Measurements from ENCODE around the gene DSC3. TPM values are rescaled to one million over a fixed set of nuclear protein-coding genes. Genes with fewer than 3 reads are reported as not detected.
"Not testable (repeated sequence)": the region's sequence is repeated elsewhere in the genome, so short reads cannot be mapped to it uniquely, and the experiment has no call there.

DSC3 gene
- total RNA-seq, 1 experiment from 2014 or later, result 7.6 TPM

DNA sequence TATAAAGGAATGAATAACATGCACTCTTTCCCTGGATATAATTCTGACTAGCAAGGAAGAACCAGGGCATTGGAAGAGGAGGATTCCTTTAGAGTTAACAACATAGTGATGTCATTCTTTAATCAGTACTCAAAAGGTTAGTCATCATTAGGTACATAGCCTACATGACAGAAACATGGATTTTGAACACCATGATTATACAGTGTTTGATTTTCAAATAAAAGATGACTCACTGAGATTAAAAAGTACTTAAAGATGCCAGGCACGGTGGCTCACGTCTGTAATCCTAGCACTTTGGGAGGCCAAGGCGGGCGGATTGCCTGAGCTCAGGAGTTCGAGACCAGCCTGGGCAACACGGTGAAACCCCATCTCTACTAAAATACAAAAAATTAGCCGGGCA is 31.1 kb downstream of the DSC3 start:
- peak; percentile 38; the same call in 1 of the 2 replicates for TF ChIP-seq MAX (IDR thresholded peaks at IDR 0.05)
- peak; percentile 67 for TF ChIP-seq CEBPB (IDR thresholded peaks at IDR 0.05; ENCODE audit: low read depth)
- peak; percentile 82 for TF ChIP-seq JUND (IDR thresholded peaks at IDR 0.05)
- TF ChIP-seq, protein P1, sequence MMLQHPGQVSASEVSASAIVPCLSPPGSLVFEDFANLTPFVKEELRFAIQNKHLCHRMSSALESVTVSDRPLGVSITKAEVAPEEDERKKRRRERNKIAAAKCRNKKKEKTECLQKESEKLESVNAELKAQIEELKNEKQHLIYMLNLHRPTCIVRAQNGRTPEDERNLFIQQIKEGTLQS (IDR thresholded peaks at IDR 0.05), result peak; percentile 76; the same call in 1 of the 2 replicates
- TF ChIP-seq FOSL1 (IDR thresholded peaks at IDR 0.05; ENCODE audit: low read depth), result peak; percentile 87
- peak; percentile 61; the same call in 1 of the 2 replicates for TF ChIP-seq SIN3A (IDR thresholded peaks at IDR 0.05; ENCODE audit: low read depth)
- TF ChIP-seq SRF (IDR thresholded peaks at IDR 0.05; ENCODE audit: low read depth), result 0 out of 2 replicates have a peak, but pooled peaks have one; percentile 28
- peak; percentile 79 for TF ChIP-seq SP1 (IDR thresholded peaks at IDR 0.05; ENCODE audit: low read depth)
- peak; percentile 74; the same call in 1 of the 2 replicates for TF ChIP-seq CBX3 (IDR thresholded peaks at IDR 0.05; ENCODE audit: low read depth)
- H3K79me2 ChIP-seq (ENCODE audit: insufficient read depth, low read length); H3K9ac ChIP-seq (ENCODE audit: low read length); H3K4me3 ChIP-seq (replicated peaks in 1 of 2; ENCODE audit: low read depth in 1 of 2, low read length in 2 of 2); H4K20me1 ChIP-seq (ENCODE audit: insufficient read depth); H3K9me3 ChIP-seq (ENCODE audit: control insufficient read depth in 1 of 2, insufficient read depth in 1 of 2, low read depth in 1 of 2, low read length in 2 of 2); H3K36me3 ChIP-seq (ENCODE audit: control insufficient read depth in 1 of 2, insufficient read depth in 2 of 2, low read length in 2 of 2); BruUV-seq (replicated peaks); H3K27ac ChIP-seq (ENCODE audit: low read depth, low read length); H3K27me3 ChIP-seq (ENCODE audit: insufficient read depth, low read length); CTCF ChIA-PET; H3K9me2 ChIP-seq (ENCODE audit: insufficient read depth): not testable (repeated sequence)
- DNase-seq (ENCODE audit: low read depth, low spot score) (peak; percentile 76), ATAC-seq (peak; percentile 96)
- H2AFZ ChIP-seq (ENCODE audit: low read depth, low read length, poor library complexity, severe bottlenecking), result peak overlapping the region; percentile 26
- intact Hi-C loops (cut with micrococcal nuclease), result loop anchor here (1.0 to 10.0 kb wide), 2 partner anchors 23 to 223 kb away; no protein-coding TSS in a partner anchor
- H3K4me2 ChIP-seq (ENCODE audit: low read length), result peak overlapping the region; percentile 28
- POLR2A ChIA-PET, result interaction anchor here (0.7 kb wide), 1 partner anchor 932 kb away, joined by 4 read pairs; no protein-coding TSS in a partner anchor
- peaks cover 9 to 28% of the 10 kb centered on the region in 2 experiments for H3K4me1 ChIP-seq (ENCODE audit: control insufficient read depth in 1 of 2, insufficient read depth in 2 of 2, low read length in 2 of 2)
- RAD21 ChIA-PET (ENCODE audit: low non-redundant PET in 1 of 2, low total read pairs in 2 of 2, uncharacterized antibody in 2 of 2, unreplicated experiment in 2 of 2), result interaction anchor here in 1 of 2 experiments (0.7 kb wide), 2 partner anchors 19 to 222 kb away, joined by 5 to 8 read pairs; no protein-coding TSS in a partner anchor

DNA sequence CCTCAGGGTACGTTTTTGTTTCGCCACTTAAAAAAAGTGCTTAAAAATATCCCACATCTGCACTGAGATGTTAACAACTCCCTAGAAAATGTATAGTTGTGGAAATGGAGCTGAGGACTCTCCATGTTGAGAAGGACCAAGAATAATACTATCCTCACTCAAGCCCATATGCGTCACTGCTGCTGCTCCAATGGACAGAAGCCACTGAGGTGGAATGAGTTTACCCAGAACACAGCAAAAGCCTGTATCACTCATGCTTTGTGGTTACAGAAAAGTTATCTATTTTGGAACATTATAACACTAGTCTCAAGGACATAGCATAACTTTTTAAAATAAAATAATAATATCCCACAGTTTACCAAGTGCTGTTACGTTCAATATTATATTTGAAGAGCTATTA is 31.9 kb downstream of the DSC3 start:
- Histone ChIP-seq H3K4me2 (ENCODE audit: low read length) (no peak overlapping the region), H3K9me2 (ENCODE audit: insufficient read depth) (no peaks in the 10 kb centered on the region), H3K9ac (ENCODE audit: low read length) (no peak overlapping the region), H4K20me1 (ENCODE audit: insufficient read depth) (no peaks in the 10 kb centered on the region), H3K27ac (ENCODE audit: low read depth, low read length) (no peak overlapping the region), H3K9me3 (ENCODE audit: control insufficient read depth in 1 of 2, insufficient read depth in 1 of 2, low read depth in 1 of 2, low read length in 2 of 2) (no peaks in the 10 kb centered on the region), H3K27me3 (ENCODE audit: insufficient read depth, low read length) (no peaks in the 10 kb centered on the region), H3K79me2 (ENCODE audit: insufficient read depth, low read length) (no peaks in the 10 kb centered on the region), H3K4me1 (ENCODE audit: control insufficient read depth in 1 of 2, insufficient read depth in 2 of 2, low read length in 2 of 2) (peaks cover 9 to 30% of the 10 kb centered on the region in 2 experiments), H2AFZ (ENCODE audit: low read depth, low read length, poor library complexity, severe bottlenecking) (peak overlapping the region; percentile 26), H3K36me3 (ENCODE audit: control insufficient read depth in 1 of 2, insufficient read depth in 2 of 2, low read length in 2 of 2) (no peaks in the 10 kb centered on the region), H3K4me3 (replicated peaks in 1 of 2; ENCODE audit: low read depth in 1 of 2, low read length in 2 of 2) (no peak overlapping the region)
- ChIA-PET POLR2A (no interaction called here), CTCF (no interaction called here), RAD21 (ENCODE audit: low non-redundant PET in 1 of 2, low total read pairs in 2 of 2, uncharacterized antibody in 2 of 2, unreplicated experiment in 2 of 2) (no interaction called here)
- no TSS peak for BruUV-seq (replicated peaks)
- ATAC-seq (no peak), DNase-seq (ENCODE audit: low read depth, low spot score) (no peak)
- intact Hi-C loops (cut with micrococcal nuclease), result loop anchor here (10.0 kb wide), 1 partner anchor 224 kb away; no protein-coding TSS in a partner anchor
- TF ChIP-seq ZFX (IDR thresholded peaks at IDR 0.05) (no peak), POLR2AphosphoS5 (IDR thresholded peaks at IDR 0.05; ENCODE audit: low read depth, low read length) (no peak), SP1 (IDR thresholded peaks at IDR 0.05; ENCODE audit: low read depth) (no peak), POLR2A (IDR thresholded peaks at IDR 0.05; ENCODE audit: borderline replicate concordance, extremely low read depth, insufficient read depth, insufficient read length) (no peak), SIN3A (IDR thresholded peaks at IDR 0.05; ENCODE audit: low read depth) (no peak), CTCF (IDR thresholded peaks at IDR 0.05 in 2 of 3, conservative IDR thresholded peaks at IDR 0.05 in 1 of 3; ENCODE audit: borderline replicate concordance in 1 of 3, insufficient read depth in 1 of 3, low read depth in 2 of 3, low read length in 2 of 3) (no peak), ZBTB33 (IDR thresholded peaks at IDR 0.05; ENCODE audit: extremely low read depth, insufficient replicate concordance, low read length) (no peak), EGR1 (IDR thresholded peaks at IDR 0.05; ENCODE audit: low read depth) (no peak), SRF (IDR thresholded peaks at IDR 0.05; ENCODE audit: low read depth) (no peak), TCF7L2 (IDR thresholded peaks at IDR 0.05; ENCODE audit: borderline replicate concordance, extremely low read depth, insufficient read depth, insufficient read length) (no peak), YY1 (IDR thresholded peaks at IDR 0.05; ENCODE audit: extremely low read depth, insufficient replicate concordance, low read depth, low read length) (no peak), FOSL1 (IDR thresholded peaks at IDR 0.05; ENCODE audit: low read depth) (no peak), CBX3 (IDR thresholded peaks at IDR 0.05; ENCODE audit: low read depth) (no peak)
